Vagina (tissue), 2 donors: ENCODE measurements around the gene IGLL5. TPM values are rescaled to one million over a fixed set of nuclear protein-coding genes. Genes with fewer than 3 reads are reported as not detected.

Source experiments
- DNase-seq, 2 donors: peaks; one replicate each; pipeline ENCODE4 v3.0.0-alpha.2; 2017; ENCODE audit errors: extremely low spot score in 2 of 2
- H3K27ac ChIP-seq: fragments of 200-600 bp; sonication (generic); one replicate; pipeline ENCODE4 v1.5.1; 2019
- H3K27me3 ChIP-seq: fragments of 200-600 bp; sonication (generic); one replicate; pipeline ENCODE4 v1.5.1; 2019
- H3K36me3 ChIP-seq, 2 donors: fragments of 200-600 bp; sonication (generic); one replicate each; pipeline ENCODE4 v1.5.1; 2017 to 2019
- H3K4me1 ChIP-seq: fragments of 200-600 bp; sonication (generic); one replicate; pipeline ENCODE4 v1.5.1; 2019
- H3K4me3 ChIP-seq, 2 donors: fragments of 200-600 bp; sonication (generic); 1 replicate in 1 of 2; 2 replicates in 1 of 2; pipeline ENCODE4 v1.5.1; 2016 to 2019
- H3K9me3 ChIP-seq: fragments of 200-600 bp; sonication (generic); one replicate; pipeline ENCODE4 v1.5.1; 2019
- POLR2A ChIP-seq, 2 donors: fragments of 450-650 bp; IDR thresholded peaks; one replicate each; pipeline ENCODE4 v1.6.1; 2017; ENCODE audit warnings: antibody characterized with exemption in 2 of 2, mild to moderate bottlenecking in 2 of 2, moderate library complexity in 2 of 2
- POLR2AphosphoS5 ChIP-seq, 2 donors: sonication (generic); formaldehyde crosslinking; IDR thresholded peaks; one replicate each; pipeline ENCODE4 v1.9.0; 2017; ENCODE audit warnings: antibody characterized with exemption in 2 of 2, mild to moderate bottlenecking in 2 of 2, low read depth in 1 of 2; ENCODE audit not compliant: insufficient read depth in 1 of 2
- intact Hi-C: fragments of 100-400 bp; cut with DNase I; formaldehyde crosslinking; loops from one replicate; pipeline ENCODE4 v1.15.1; 2023
- total RNA-seq: library from RNA; depleted of rRNA; stranded (reverse); fragments of >200 nt; gene quantifications from one replicate; pipeline ENCODE4 v1.2.3, GENCODE V29; 2016
- TF ChIP-seq, protein P1 (sequence below), 3 experiments: fragments of 450-650 bp in 2 of 3; fragments of 200-600 bp in 1 of 3; sonication (generic) in 1 of 3; IDR thresholded peaks; one replicate each; pipeline ENCODE4 v1.5.1; 2017 to 2019; ENCODE audit warnings: antibody characterized with exemption in 3 of 3, mild to moderate bottlenecking in 2 of 3, moderate library complexity in 2 of 3

The IGLL5 gene
- total RNA-seq, 1 donor from 2014 or later: 1.7 TPM

DNA sequence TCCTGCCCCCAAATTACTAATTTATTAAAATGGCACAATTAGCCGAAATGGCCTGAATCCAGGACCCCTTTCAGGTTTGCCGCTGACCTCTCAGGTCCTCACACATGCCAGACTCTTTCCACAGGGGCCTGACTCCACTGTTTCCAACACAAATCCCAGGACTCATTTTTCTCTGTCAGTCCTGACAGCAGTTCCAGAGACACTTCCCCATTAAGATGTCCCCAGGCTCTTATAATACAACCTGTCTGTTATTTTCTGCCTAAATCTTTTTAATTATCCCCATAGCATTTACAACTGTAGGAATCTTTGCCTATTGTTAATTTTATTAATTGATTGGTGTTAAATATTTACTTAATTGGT lies 9.4 kb upstream of the IGLL5 start:
- Histone ChIP-seq H3K36me3 (no peaks in the 10 kb centered on the region), H3K27ac (no peak overlapping the region), H3K4me3 (no peak overlapping the region), H3K9me3 (no peaks in the 10 kb centered on the region), H3K27me3 (no peaks in the 10 kb centered on the region), H3K4me1 (no peaks in the 10 kb centered on the region)
- intact Hi-C loops: no loop called here
- TF ChIP-seq, protein P1, sequence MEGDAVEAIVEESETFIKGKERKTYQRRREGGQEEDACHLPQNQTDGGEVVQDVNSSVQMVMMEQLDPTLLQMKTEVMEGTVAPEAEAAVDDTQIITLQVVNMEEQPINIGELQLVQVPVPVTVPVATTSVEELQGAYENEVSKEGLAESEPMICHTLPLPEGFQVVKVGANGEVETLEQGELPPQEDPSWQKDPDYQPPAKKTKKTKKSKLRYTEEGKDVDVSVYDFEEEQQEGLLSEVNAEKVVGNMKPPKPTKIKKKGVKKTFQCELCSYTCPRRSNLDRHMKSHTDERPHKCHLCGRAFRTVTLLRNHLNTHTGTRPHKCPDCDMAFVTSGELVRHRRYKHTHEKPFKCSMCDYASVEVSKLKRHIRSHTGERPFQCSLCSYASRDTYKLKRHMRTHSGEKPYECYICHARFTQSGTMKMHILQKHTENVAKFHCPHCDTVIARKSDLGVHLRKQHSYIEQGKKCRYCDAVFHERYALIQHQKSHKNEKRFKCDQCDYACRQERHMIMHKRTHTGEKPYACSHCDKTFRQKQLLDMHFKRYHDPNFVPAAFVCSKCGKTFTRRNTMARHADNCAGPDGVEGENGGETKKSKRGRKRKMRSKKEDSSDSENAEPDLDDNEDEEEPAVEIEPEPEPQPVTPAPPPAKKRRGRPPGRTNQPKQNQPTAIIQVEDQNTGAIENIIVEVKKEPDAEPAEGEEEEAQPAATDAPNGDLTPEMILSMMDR (IDR thresholded peaks at IDR 0.05): no peak
- no peak for TF ChIP-seq POLR2AphosphoS5 (IDR thresholded peaks at IDR 0.05; ENCODE audit: insufficient read depth in 1 of 2, low read depth in 1 of 2)
- no peak for TF ChIP-seq POLR2A (IDR thresholded peaks at IDR 0.05)
- DNase-seq: no peak

DNA sequence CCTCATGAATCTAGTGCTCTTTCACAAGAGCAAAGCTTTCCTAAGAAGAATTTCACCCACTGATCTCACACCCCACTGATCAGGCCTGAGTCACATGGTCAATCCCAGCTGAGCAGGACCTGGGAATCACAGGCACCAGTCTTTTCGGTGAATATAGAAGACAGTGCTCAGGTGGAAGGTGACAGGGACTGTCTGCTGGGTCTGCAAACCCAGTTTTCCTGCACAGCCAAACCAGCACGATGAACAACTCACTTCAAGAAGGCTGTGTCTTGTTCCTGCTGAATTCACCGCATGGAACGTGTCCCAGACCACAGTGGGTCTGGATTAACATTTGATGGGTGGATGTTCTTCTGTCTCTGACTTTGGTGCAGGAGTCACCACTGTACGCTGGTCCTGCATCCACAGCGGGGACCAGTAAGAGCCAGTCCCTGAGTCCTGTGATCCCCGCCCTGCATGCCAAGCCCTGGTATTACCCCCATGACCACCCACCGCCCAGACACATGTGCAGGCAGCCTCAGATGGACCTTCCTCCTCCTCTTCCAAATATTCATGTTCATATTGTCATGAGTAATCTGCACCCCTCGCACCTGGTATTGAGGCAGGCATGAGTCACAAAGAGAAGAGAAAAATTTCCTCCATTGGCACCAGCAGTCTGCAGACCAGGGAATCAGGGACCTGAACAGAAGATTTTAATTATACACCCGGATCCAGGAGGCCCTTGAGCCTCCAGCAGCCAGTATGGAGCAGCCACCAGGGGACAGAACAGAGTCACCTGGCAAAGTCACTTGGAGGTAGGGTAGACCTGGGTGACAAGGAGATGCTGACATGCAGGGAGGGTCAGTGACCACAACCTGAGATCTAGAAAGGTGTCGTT lies 8.6 kb upstream of the IGLL5 start:
- TF ChIP-seq POLR2AphosphoS5 (IDR thresholded peaks at IDR 0.05; ENCODE audit: insufficient read depth in 1 of 2, low read depth in 1 of 2) (no peak), POLR2A (IDR thresholded peaks at IDR 0.05) (no peak)
- TF ChIP-seq, protein P1 (IDR thresholded peaks at IDR 0.05): no peak
- intact Hi-C loops: no loop called here
- Histone ChIP-seq H3K9me3 (no peaks in the 10 kb centered on the region), H3K36me3 (no peaks in the 10 kb centered on the region), H3K4me3 (no peak overlapping the region), H3K4me1 (no peaks in the 10 kb centered on the region), H3K27ac (no peak overlapping the region), H3K27me3 (no peaks in the 10 kb centered on the region)
- DNase-seq: peak; percentile 43 to 47

DNA sequence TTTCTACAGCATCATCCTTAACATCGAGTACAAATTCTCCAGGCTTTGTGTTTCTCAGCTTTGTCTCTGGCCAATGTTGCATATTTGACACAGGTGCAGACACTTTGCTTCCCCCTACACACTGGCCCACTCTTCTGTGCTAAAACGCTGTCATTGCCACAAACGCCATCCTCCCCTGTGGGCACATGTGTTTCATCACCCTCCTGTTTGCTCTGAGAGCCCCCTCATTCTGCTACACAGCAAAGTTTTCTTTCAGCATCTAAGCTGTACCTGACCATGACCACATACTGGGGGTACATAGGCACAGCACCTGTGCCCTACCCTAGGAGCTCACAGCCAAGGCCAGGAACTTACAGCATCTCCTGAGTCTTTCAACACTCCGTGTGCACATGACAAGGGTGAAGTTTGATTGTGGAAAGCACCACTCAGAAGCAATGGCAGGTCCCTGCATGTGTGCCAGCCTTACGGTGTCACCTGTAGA lies 7.9 kb upstream of the IGLL5 start:
- intact Hi-C loops: no loop called here

DNA sequence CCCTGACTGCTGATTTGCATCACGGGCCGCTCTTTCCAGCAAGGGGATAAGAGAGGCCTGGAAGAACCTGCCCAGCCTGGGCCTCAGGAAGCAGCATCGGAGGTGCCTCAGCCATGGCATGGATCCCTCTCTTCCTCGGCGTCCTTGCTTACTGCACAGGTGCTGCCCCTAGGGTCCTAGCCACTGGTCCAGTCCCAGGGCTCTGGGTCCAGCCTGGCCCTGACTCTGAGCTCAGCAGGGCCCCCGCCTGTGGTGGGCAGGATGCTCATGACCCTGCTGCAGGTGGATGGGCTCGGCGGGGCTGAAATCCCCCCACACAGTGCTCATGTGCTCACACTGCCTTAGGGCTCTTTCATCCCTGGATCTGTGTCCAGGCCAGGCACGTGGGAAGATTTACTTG lies 7.0 kb upstream of the IGLL5 start:
- H3K9me3 ChIP-seq: no peaks in the 10 kb centered on the region
- intact Hi-C loops: no loop called here
- DNase-seq: peak; percentile 60 to 91
- TF ChIP-seq POLR2AphosphoS5 (IDR thresholded peaks at IDR 0.05; ENCODE audit: insufficient read depth in 1 of 2, low read depth in 1 of 2) (no peak), POLR2A (IDR thresholded peaks at IDR 0.05) (no peak)
- TF ChIP-seq, protein P1 (IDR thresholded peaks at IDR 0.05): no peak
- H3K4me3 ChIP-seq: no peak overlapping the region
- no peaks in the 10 kb centered on the region for H3K27me3 ChIP-seq
- no peaks in the 10 kb centered on the region for H3K4me1 ChIP-seq
- no peak overlapping the region for H3K27ac ChIP-seq
- no peaks in the 10 kb centered on the region for H3K36me3 ChIP-seq

More for the DNA sequence above, 7.9 kb upstream of the IGLL5 start:
- H3K27me3 ChIP-seq: no peaks in the 10 kb centered on the region
- H3K9me3 ChIP-seq: no peaks in the 10 kb centered on the region
- TF ChIP-seq POLR2A (IDR thresholded peaks at IDR 0.05): no peak
- TF ChIP-seq POLR2AphosphoS5 (IDR thresholded peaks at IDR 0.05; ENCODE audit: insufficient read depth in 1 of 2, low read depth in 1 of 2): no peak
- TF ChIP-seq, protein P1 (IDR thresholded peaks at IDR 0.05): no peak
- H3K36me3 ChIP-seq: no peaks in the 10 kb centered on the region
- no peaks in the 10 kb centered on the region for H3K4me1 ChIP-seq
- H3K27ac ChIP-seq: no peak overlapping the region
- peak; percentile 32 to 49 for DNase-seq
- H3K4me3 ChIP-seq: no peak overlapping the region
